Measurements from ENCODE around the gene MUC16.

Gene MUC16

DNA sequence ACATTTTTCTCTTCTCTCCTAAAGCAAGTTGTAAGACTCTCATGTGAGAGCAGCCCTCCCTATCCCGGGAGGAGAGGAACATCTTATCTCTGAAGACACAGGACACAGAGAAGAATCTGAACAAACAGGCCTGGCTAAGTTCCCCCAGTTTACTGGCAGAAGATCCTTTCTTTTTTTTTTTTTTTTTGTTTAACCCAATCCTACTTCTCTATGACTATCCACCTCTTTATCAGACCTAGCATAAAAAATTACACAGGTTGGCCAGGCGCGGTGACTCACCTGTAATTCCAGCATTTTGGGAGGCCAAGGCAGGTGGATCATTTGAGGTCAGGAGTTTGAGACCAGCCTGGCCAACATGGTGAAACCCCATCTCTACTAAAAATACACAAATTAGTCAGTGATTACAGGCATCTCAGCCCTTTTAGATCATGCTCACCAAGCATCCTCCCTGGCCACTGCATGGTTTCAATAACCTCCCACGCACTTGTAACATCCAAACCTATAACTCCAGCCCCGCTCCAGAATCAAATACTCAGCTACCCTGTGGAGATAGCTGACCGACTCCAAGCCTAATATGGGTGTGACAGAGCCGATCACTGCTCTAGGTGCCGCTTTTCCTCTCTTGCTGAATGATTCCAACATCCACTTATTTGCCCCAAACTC lies 27.3 kb upstream of the MUC16 start:
- Mint-ChIP-seq H3K36me3 (ENCODE audit: low read depth) (no peaks in the 10 kb centered on the region), H3K27ac (no peak overlapping the region), H3K4me3 (no peak overlapping the region), H3K9me3 (no peaks in the 10 kb centered on the region), H3K4me1 (ENCODE audit: low read depth) (no peaks in the 10 kb centered on the region), H3K27me3 (ENCODE audit: low read depth) (no peaks in the 10 kb centered on the region)

- no peaks in the 10 kb centered on the region for H3K27me3 Mint-ChIP-seq (ENCODE audit: low read depth)
- no peaks in the 10 kb centered on the region for H3K9me3 Mint-ChIP-seq
- no peaks in the 10 kb centered on the region for H3K4me1 Mint-ChIP-seq (ENCODE audit: low read depth)
- H3K4me3 Mint-ChIP-seq = no peak overlapping the region
- H3K27ac Mint-ChIP-seq = no peak overlapping the region
- no peaks in the 10 kb centered on the region for H3K36me3 Mint-ChIP-seq (ENCODE audit: low read depth)
These were observed 22.0 kb upstream of the MUC16 start for GRCh38 chr19:9032136-9032631.

GRCh38 chr19:9018163-9018875 lies 8.1 kb upstream of the MUC16 start:
- Mint-ChIP-seq H3K4me3 (no peak overlapping the region), H3K36me3 (ENCODE audit: low read depth) (no peaks in the 10 kb centered on the region), H3K9me3 (peaks cover 8% of the 10 kb centered on the region)

GRCh38 chr19:9014803-9015202 lies 4.6 kb upstream of the MUC16 start:
- H3K4me1 Mint-ChIP-seq (ENCODE audit: low read depth) = no peaks in the 10 kb centered on the region
- H3K36me3 Mint-ChIP-seq (ENCODE audit: low read depth) = no peaks in the 10 kb centered on the region
- peaks cover 8% of the 10 kb centered on the region for H3K9me3 Mint-ChIP-seq
- H3K27ac Mint-ChIP-seq = no peak overlapping the region
- no peak overlapping the region for H3K4me3 Mint-ChIP-seq
- H3K27me3 Mint-ChIP-seq (ENCODE audit: low read depth) = no peaks in the 10 kb centered on the region

More at GRCh38 chr19:9018163-9018875, 8.1 kb upstream of the MUC16 start:
- H3K4me1 Mint-ChIP-seq (ENCODE audit: low read depth) = no peaks in the 10 kb centered on the region
- H3K27ac Mint-ChIP-seq = no peak overlapping the region
- H3K27me3 Mint-ChIP-seq (ENCODE audit: low read depth) = no peaks in the 10 kb centered on the region

DNA sequence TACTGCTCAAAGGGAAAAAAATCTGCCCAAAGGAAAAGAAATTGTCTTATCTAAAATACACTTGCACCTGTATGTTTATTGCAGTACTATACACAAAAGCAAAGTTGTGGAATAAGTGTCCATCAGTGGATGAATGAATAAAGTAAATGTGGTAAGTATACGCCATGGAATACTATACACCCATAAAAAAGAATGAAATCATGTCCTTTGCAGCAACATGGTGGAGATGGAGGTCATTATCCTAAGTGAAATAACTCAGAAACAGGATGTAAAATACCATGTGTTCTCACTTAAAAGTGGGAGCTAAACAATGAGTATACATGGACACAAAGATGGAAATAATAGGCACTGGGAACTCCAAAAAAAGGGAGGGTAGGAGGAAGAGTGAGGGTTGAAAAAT lies 3.8 kb upstream of the MUC16 start:
- H3K27ac Mint-ChIP-seq = no peak overlapping the region
- H3K36me3 Mint-ChIP-seq (ENCODE audit: low read depth) = no peaks in the 10 kb centered on the region
- no peak overlapping the region for H3K4me3 Mint-ChIP-seq
- peaks cover 8% of the 10 kb centered on the region for H3K9me3 Mint-ChIP-seq
- no peaks in the 10 kb centered on the region for H3K4me1 Mint-ChIP-seq (ENCODE audit: low read depth)
- no peaks in the 10 kb centered on the region for H3K27me3 Mint-ChIP-seq (ENCODE audit: low read depth)

DNA sequence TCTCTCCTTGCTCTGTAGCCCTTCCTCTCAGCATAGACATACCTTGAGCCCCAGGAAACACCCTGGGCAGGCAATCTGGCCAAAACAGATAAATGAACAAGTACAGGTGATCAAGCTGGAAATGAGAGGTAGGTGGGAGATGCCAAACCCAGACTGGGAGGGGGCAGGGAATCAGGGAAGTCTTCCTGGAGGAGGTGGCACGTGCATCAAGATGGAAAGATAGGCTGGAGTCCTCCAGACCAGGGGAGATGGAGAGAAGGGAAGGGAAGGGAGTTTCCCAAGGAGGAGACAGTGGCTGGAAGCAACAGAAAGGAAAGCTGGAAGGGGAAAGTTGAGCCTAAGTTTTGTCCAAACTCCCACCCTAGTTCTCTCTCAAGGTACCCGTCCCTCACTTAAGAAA lies 1.7 kb upstream of the MUC16 start:
- Mint-ChIP-seq H3K27ac (no peak overlapping the region), H3K4me1 (ENCODE audit: low read depth) (no peaks in the 10 kb centered on the region), H3K4me3 (no peak overlapping the region), H3K9me3 (peaks cover 8% of the 10 kb centered on the region), H3K36me3 (ENCODE audit: low read depth) (no peaks in the 10 kb centered on the region), H3K27me3 (ENCODE audit: low read depth) (no peaks in the 10 kb centered on the region)

- Mint-ChIP-seq H3K27me3 (ENCODE audit: low read depth) (no peaks in the 10 kb centered on the region), H3K36me3 (ENCODE audit: low read depth) (no peaks in the 10 kb centered on the region), H3K4me1 (ENCODE audit: low read depth) (no peaks in the 10 kb centered on the region), H3K27ac (no peak overlapping the region), H3K9me3 (peaks cover 8% of the 10 kb centered on the region), H3K4me3 (no peak overlapping the region)
These were observed 484 bp upstream of the MUC16 start for GRCh38 chr19:9010693-9011092.

DNA sequence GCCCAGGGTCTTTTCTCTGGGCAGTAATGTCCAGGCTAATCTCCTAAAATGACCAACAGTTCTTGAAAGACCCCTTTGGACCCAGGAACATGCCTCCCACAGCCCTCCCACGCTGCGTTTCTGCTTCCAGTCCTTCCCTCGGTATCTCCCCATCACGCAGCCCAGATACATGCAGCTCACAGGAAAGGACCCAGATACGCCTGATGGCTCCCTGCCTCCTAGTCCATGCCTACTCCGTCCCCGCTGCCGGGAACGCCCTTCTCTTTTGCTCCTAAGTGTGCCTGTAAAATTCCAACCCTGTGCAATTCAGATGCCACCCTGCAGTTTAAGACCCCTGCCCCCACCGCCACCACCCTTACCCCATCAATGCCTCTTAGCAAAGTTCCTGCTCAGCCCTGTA lies 778 bp downstream of the MUC16 start:
- no peaks in the 10 kb centered on the region for H3K27me3 Mint-ChIP-seq (ENCODE audit: low read depth)
- peaks cover 5% of the 10 kb centered on the region for H3K9me3 Mint-ChIP-seq
- H3K4me3 Mint-ChIP-seq = no peak overlapping the region
- H3K4me1 Mint-ChIP-seq (ENCODE audit: low read depth) = no peaks in the 10 kb centered on the region
- no peak overlapping the region for H3K27ac Mint-ChIP-seq
- no peaks in the 10 kb centered on the region for H3K36me3 Mint-ChIP-seq (ENCODE audit: low read depth)

- no peaks in the 10 kb centered on the region for H3K9me3 Mint-ChIP-seq
- H3K4me1 Mint-ChIP-seq (ENCODE audit: low read depth) = no peaks in the 10 kb centered on the region
- H3K4me3 Mint-ChIP-seq = no peak overlapping the region
- no peaks in the 10 kb centered on the region for H3K36me3 Mint-ChIP-seq (ENCODE audit: low read depth)
- H3K27ac Mint-ChIP-seq = no peak overlapping the region
- H3K27me3 Mint-ChIP-seq (ENCODE audit: low read depth) = no peaks in the 10 kb centered on the region
These were observed 1.5 kb downstream of the MUC16 start for GRCh38 chr19:9008667-9009066.

GRCh38 chr19:9000933-9001332 lies 9.3 kb downstream of the MUC16 start:
- H3K4me3 Mint-ChIP-seq = no peak overlapping the region
- H3K27me3 Mint-ChIP-seq (ENCODE audit: low read depth) = no peaks in the 10 kb centered on the region
- H3K36me3 Mint-ChIP-seq (ENCODE audit: low read depth) = no peaks in the 10 kb centered on the region
- no peaks in the 10 kb centered on the region for H3K4me1 Mint-ChIP-seq (ENCODE audit: low read depth)
- H3K27ac Mint-ChIP-seq = no peak overlapping the region
- peaks cover 17% of the 10 kb centered on the region for H3K9me3 Mint-ChIP-seq

DNA sequence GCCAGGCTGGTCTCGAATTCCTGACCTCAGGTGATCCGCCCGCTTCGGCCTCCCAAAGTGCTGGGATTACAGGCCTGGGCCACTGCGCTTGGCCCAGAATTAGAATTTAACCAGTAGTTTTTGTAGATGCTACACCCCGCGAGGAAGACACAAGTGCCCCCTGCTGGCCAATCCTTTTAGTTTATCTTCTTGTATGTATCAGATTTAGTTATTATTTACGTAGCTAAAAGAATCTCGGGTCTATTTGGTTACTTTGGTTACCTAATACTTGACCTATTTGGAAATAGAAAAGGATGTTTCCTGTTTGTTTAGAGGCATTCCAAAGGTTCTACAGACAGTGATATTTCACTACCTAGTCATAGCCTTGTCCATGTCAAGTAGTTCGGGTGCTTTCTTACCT lies 22.0 kb downstream of the MUC16 start:
- Mint-ChIP-seq H3K9me3 (no peaks in the 10 kb centered on the region), H3K27me3 (ENCODE audit: low read depth) (no peaks in the 10 kb centered on the region), H3K4me3 (no peak overlapping the region), H3K36me3 (ENCODE audit: low read depth) (no peaks in the 10 kb centered on the region), H3K4me1 (ENCODE audit: low read depth) (no peaks in the 10 kb centered on the region), H3K27ac (no peak overlapping the region)

GRCh38 chr19:8986296-8986695 lies 23.9 kb downstream of the MUC16 start:
- H3K4me1 Mint-ChIP-seq (ENCODE audit: low read depth) = no peaks in the 10 kb centered on the region
- no peaks in the 10 kb centered on the region for H3K27me3 Mint-ChIP-seq (ENCODE audit: low read depth)
- H3K4me3 Mint-ChIP-seq = no peak overlapping the region
- H3K36me3 Mint-ChIP-seq (ENCODE audit: low read depth) = no peaks in the 10 kb centered on the region
- H3K27ac Mint-ChIP-seq = no peak overlapping the region
- H3K9me3 Mint-ChIP-seq = peaks cover under 1% of the 10 kb centered on the region

GRCh38 chr19:8973501-8974091 lies 36.6 kb downstream of the MUC16 start:
- no peak overlapping the region for H3K4me3 Mint-ChIP-seq
- H3K36me3 Mint-ChIP-seq (ENCODE audit: low read depth) = no peaks in the 10 kb centered on the region
- H3K9me3 Mint-ChIP-seq = peaks cover 32% of the 10 kb centered on the region

GRCh38 chr19:8965887-8966286 lies 44.3 kb downstream of the MUC16 start:
- Mint-ChIP-seq H3K9me3 (peaks cover 22% of the 10 kb centered on the region), H3K27me3 (ENCODE audit: low read depth) (no peaks in the 10 kb centered on the region), H3K27ac (no peak overlapping the region), H3K36me3 (ENCODE audit: low read depth) (no peaks in the 10 kb centered on the region), H3K4me3 (no peak overlapping the region), H3K4me1 (ENCODE audit: low read depth) (no peaks in the 10 kb centered on the region)

More at GRCh38 chr19:8973501-8974091, 36.6 kb downstream of the MUC16 start:
- Mint-ChIP-seq H3K27me3 (ENCODE audit: low read depth) (no peaks in the 10 kb centered on the region), H3K4me1 (ENCODE audit: low read depth) (no peaks in the 10 kb centered on the region), H3K27ac (no peak overlapping the region)

All from T-helper 1 cell treated with Interleukin-12 subunit alpha and Interleukin-12 subunit beta and Interleukin-4 antibody, amounts not matched to agents 30 μg/mL and 1 μg/mL, for 36 hours (primary cell).